ENCODE results near the gene YIPF5. TPM values are rescaled to one million over a fixed set of nuclear protein-coding genes. Genes with fewer than 3 reads are reported as not detected.

The YIPF5 gene
- total RNA-seq, 1 experiment from 2014 or later: 66.9 TPM

DNA sequence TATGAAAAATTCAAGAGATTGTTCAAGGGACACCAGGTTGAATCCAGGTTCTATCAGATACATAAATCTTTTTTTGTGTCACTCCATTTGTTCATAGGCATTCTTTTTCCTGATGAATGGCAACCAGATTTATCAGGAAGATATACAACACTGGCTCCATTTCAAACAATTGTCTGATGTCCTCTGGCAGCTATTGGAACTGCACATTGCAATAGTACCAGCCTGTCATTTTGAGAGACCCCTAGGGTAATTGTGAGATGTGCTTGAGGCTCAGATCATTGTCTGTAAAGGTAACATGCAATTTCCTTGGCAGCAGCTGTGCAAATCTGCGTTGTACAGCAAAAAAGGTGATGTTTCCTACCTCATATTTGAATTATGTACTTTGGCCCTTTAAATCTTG is 26.2 kb upstream of the YIPF5 start:
- BruUV-seq (replicated peaks): no TSS peak
- no peak for DNase-seq
- TF ChIP-seq, protein P1, sequence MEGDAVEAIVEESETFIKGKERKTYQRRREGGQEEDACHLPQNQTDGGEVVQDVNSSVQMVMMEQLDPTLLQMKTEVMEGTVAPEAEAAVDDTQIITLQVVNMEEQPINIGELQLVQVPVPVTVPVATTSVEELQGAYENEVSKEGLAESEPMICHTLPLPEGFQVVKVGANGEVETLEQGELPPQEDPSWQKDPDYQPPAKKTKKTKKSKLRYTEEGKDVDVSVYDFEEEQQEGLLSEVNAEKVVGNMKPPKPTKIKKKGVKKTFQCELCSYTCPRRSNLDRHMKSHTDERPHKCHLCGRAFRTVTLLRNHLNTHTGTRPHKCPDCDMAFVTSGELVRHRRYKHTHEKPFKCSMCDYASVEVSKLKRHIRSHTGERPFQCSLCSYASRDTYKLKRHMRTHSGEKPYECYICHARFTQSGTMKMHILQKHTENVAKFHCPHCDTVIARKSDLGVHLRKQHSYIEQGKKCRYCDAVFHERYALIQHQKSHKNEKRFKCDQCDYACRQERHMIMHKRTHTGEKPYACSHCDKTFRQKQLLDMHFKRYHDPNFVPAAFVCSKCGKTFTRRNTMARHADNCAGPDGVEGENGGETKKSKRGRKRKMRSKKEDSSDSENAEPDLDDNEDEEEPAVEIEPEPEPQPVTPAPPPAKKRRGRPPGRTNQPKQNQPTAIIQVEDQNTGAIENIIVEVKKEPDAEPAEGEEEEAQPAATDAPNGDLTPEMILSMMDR (IDR thresholded peaks at IDR 0.05; ENCODE audit: unreplicated experiment): no peak
- H3K9me3 Mint-ChIP-seq (ENCODE audit: low read depth, unreplicated experiment): no peaks in the 10 kb centered on the region
- peaks cover 20% of the 10 kb centered on the region for H3K27me3 Mint-ChIP-seq (ENCODE audit: unreplicated experiment)
- no peak overlapping the region for H3K4me3 Mint-ChIP-seq (ENCODE audit: low read depth, unreplicated experiment)
- H3K27ac Mint-ChIP-seq (ENCODE audit: unreplicated experiment): no peak overlapping the region
- no peaks in the 10 kb centered on the region for H3K36me3 Mint-ChIP-seq (ENCODE audit: insufficient read depth, unreplicated experiment)
- peaks cover 8% of the 10 kb centered on the region for H3K4me1 Mint-ChIP-seq (ENCODE audit: low read depth, unreplicated experiment)
- intact Hi-C loops (cut with micrococcal nuclease; ENCODE audit: unreplicated experiment): no loop called here
- CTCF ChIA-PET: no interaction called here

DNA sequence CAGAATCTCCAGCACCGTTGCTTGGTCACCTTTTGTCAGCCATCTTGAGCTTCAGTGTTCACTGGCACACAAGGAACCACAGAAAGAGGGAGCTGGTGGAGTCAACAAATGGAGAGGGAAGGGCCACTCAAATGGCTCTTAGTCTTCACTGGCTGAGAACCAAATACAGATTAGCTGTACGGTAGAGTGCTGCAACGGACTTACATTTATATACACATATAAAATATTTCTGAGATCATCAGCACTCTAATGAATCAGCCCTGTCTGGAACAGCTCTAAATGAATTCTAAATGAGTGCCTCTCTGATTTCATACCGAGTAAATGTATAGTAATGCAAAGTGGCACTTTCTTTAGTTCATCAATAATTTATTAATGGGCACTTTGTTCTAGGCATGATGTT is 25.0 kb upstream of the YIPF5 start:
- DNase-seq: no peak
- BruUV-seq (replicated peaks): no TSS peak
- TF ChIP-seq, protein P1 (IDR thresholded peaks at IDR 0.05; ENCODE audit: unreplicated experiment): no peak
- no peak overlapping the region for H3K4me3 Mint-ChIP-seq (ENCODE audit: low read depth, unreplicated experiment)
- peaks cover 12% of the 10 kb centered on the region for H3K27me3 Mint-ChIP-seq (ENCODE audit: unreplicated experiment)
- H3K4me1 Mint-ChIP-seq (ENCODE audit: low read depth, unreplicated experiment): peaks cover 8% of the 10 kb centered on the region
- intact Hi-C loops (cut with micrococcal nuclease; ENCODE audit: unreplicated experiment): no loop called here
- CTCF ChIA-PET: no interaction called here
- H3K9me3 Mint-ChIP-seq (ENCODE audit: low read depth, unreplicated experiment): no peaks in the 10 kb centered on the region
- H3K36me3 Mint-ChIP-seq (ENCODE audit: insufficient read depth, unreplicated experiment): no peaks in the 10 kb centered on the region
- no peak overlapping the region for H3K27ac Mint-ChIP-seq (ENCODE audit: unreplicated experiment)

DNA sequence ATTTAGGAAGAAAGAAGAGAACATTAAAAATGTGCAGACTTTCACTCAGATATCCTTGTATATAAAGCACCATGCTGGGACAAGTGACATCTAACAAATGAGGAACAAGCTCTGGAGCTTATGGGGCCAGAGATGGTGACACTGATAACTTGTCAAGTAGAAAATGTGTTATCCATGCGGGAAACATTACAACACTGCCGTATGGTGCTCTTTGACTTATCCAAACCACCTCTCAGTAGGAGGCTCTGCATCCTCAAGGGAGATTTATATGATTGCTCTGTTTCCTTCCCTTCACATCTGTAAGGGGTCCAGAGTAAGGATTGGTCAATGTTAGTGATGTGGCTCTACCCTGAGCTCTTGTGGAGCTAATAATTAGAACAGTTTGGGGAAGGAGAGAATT is 23.7 kb upstream of the YIPF5 start:
- H3K9me3 Mint-ChIP-seq (ENCODE audit: low read depth, unreplicated experiment): no peaks in the 10 kb centered on the region
- TF ChIP-seq, protein P1 (IDR thresholded peaks at IDR 0.05; ENCODE audit: unreplicated experiment): no peak
- no peak overlapping the region for H3K4me3 Mint-ChIP-seq (ENCODE audit: low read depth, unreplicated experiment)
- H3K27ac Mint-ChIP-seq (ENCODE audit: unreplicated experiment): no peak overlapping the region
- intact Hi-C loops (cut with micrococcal nuclease; ENCODE audit: unreplicated experiment): no loop called here
- CTCF ChIA-PET: interaction anchor here (1.6 kb wide), 1 partner anchor 10 kb away, joined by 8 read pairs; no protein-coding TSS in a partner anchor
- H3K4me1 Mint-ChIP-seq (ENCODE audit: low read depth, unreplicated experiment): peaks cover 8% of the 10 kb centered on the region
- BruUV-seq (replicated peaks): no TSS peak
- peaks cover 6% of the 10 kb centered on the region for H3K36me3 Mint-ChIP-seq (ENCODE audit: insufficient read depth, unreplicated experiment)
- DNase-seq: no peak
- H3K27me3 Mint-ChIP-seq (ENCODE audit: unreplicated experiment): peaks cover 6% of the 10 kb centered on the region

DNA sequence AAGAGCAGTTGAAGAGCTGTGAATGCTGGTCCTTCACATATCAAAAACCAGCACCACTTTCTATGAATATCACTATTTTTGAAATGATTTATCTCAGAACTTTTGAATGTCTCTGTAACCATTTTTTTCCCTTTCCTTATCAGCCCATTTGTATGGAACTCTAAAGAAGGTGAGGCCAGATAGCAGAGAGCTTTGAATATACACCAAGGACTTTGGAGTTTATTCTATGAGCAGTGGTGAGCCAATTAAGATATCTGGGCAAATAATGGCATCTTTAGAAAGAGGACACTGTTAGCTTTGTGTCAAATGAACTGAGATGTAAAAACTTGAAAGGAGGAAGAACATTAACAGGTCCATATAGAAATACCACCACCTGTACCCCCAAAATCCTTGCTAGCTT is 22.2 kb upstream of the YIPF5 start:
- no TSS peak for BruUV-seq (replicated peaks)
- TF ChIP-seq, protein P1 (IDR thresholded peaks at IDR 0.05; ENCODE audit: unreplicated experiment): no peak
- H3K9me3 Mint-ChIP-seq (ENCODE audit: low read depth, unreplicated experiment): no peaks in the 10 kb centered on the region
- no peak overlapping the region for H3K4me3 Mint-ChIP-seq (ENCODE audit: low read depth, unreplicated experiment)
- H3K36me3 Mint-ChIP-seq (ENCODE audit: insufficient read depth, unreplicated experiment): peaks cover 6% of the 10 kb centered on the region
- DNase-seq: no peak
- intact Hi-C loops (cut with micrococcal nuclease; ENCODE audit: unreplicated experiment): no loop called here
- CTCF ChIA-PET: interaction anchor here (0.5 to 0.6 kb wide), 2 partner anchors 185 to 1602 kb away, joined by 3 read pairs; no protein-coding TSS in a partner anchor
- H3K4me1 Mint-ChIP-seq (ENCODE audit: low read depth, unreplicated experiment): peaks cover 8% of the 10 kb centered on the region
- no peak overlapping the region for H3K27ac Mint-ChIP-seq (ENCODE audit: unreplicated experiment)
- H3K27me3 Mint-ChIP-seq (ENCODE audit: unreplicated experiment): no peaks in the 10 kb centered on the region

Data from Calu3 (cell line).